Heart left ventricle (tissue), 16 donors: ENCODE results near the gene RHBDF1. TPM values are rescaled to one million over a fixed set of nuclear protein-coding genes. Genes with fewer than 3 reads are reported as not detected.
A peak's percentile ranks its signal among the peaks of the same experiment; 100 is the strongest.
"Not testable (repeated sequence)": the region's sequence is repeated elsewhere in the genome, so short reads cannot be mapped to it uniquely, and the experiment has no call there.

Source experiments
- ATAC-seq, 4 donors: fragments of 200-7000 bp; cut with Tn5 transposase; one replicate each; pipeline ENCODE4 v1.9.1; 2020 to 2022; ENCODE audit warnings: moderate library complexity in 4 of 4, mild to moderate bottlenecking in 3 of 4, moderate number of reproducible peaks in 1 of 4
- DNase-seq, 5 donors: peaks; one replicate each; pipeline ENCODE4 v3.0.0-alpha.2; 2020
- H3K27ac ChIP-seq, 12 donors: fragments of 200-600 bp; sonication (generic) in 4 of 12; one replicate each; pipeline versions ENCODE4 v1.5.0 to v1.8.0; 2016 to 2022; ENCODE audit warnings: mild to moderate bottlenecking in 2 of 12
- H3K27me3 ChIP-seq, 9 donors: fragments of 200-600 bp; sonication (generic) in 2 of 9; one replicate each; pipeline versions ENCODE4 v1.5.1 to v1.8.0; 2016 to 2022; ENCODE audit warnings: mild to moderate bottlenecking in 3 of 9
- H3K36me3 ChIP-seq, 9 donors: fragments of 200-600 bp; sonication (generic) in 2 of 9; one replicate each; pipeline versions ENCODE4 v1.5.0 to v1.8.0; 2018 to 2022; ENCODE audit warnings: mild to moderate bottlenecking in 2 of 9
- H3K4me1 ChIP-seq, 12 donors: fragments of 200-600 bp; sonication (generic) in 4 of 12; one replicate each; pipeline versions ENCODE4 v1.5.0 to v1.8.0; 2016 to 2022; ENCODE audit warnings: mild to moderate bottlenecking in 3 of 12
- H3K4me3 ChIP-seq, 12 donors: fragments of 200-600 bp; sonication (generic) in 4 of 12; one replicate each; pipeline versions ENCODE4 v1.5.0 to v1.8.0; 2017 to 2022; ENCODE audit warnings: mild to moderate bottlenecking in 9 of 12, moderate library complexity in 4 of 12
- H3K9me3 ChIP-seq, 12 donors: fragments of 200-600 bp; sonication (generic) in 4 of 12; one replicate each; pipeline versions ENCODE4 v1.5.0 to v1.8.0; 2016 to 2022; ENCODE audit warnings: mild to moderate bottlenecking in 1 of 12
- POLR2A ChIP-seq, 2 donors: fragments of 450-650 bp; IDR thresholded peaks; one replicate each; pipeline ENCODE4 v1.6.1; 2017; ENCODE audit warnings: antibody characterized with exemption in 2 of 2, mild to moderate bottlenecking in 2 of 2, moderate library complexity in 2 of 2
- WGBS, 4 donors: extraction: QIAGEN DNeasy Blood & Tissue Kit in 2 of 4; methylation state at CpG; one replicate each; pipeline versions ENCODE4 v1.1.5 to v1.1.7; 2013 to 2018; 5-methylcytosine and 5-hydroxymethylcytosine counted together
- intact Hi-C, 10 donors: fragments of 100-400 bp; cut with DNase I; formaldehyde crosslinking; loops; one replicate each; pipeline versions ENCODE4 v1.11.1 to v1.14.2; 2022
- polyA plus RNA-seq, 2 donors: library from polyadenylated mRNA; stranded (reverse); fragments of 200-250 nt; gene quantifications; one replicate each; pipeline ENCODE4 v1.2.3, GENCODE V29; 2013
- total RNA-seq, 9 donors: library from RNA; depleted of rRNA in 2 of 9; stranded (reverse); fragments of >200 nt in 2 of 9; fragmentation: NEBNext Ultra II Directional in 3 of 9; extraction: Animal tissue kit (Norgen Biotek cat#: 25700) in 3 of 9; gene quantifications; one replicate each; pipeline versions ENCODE4 v1.1.0 to v1.2.4, GENCODE V29; 2016 to 2023
- TF ChIP-seq, protein P1 (sequence below), 12 donors: fragments of 200-600 bp; sonication (generic) in 4 of 12; IDR thresholded peaks; one replicate each; pipeline versions ENCODE4 v1.5.0 to v1.8.0; 2018 to 2022; ENCODE audit warnings: antibody characterized with exemption in 12 of 12, mild to moderate bottlenecking in 5 of 12
- donor health status: ischemic (EF 13 %, LVEDD 7.1; RV severe dilation, severe dysfunction).
- donor health status: healthy with polysubstance abuse.
- donor health status: DM: no; HTN: yes; CAD: no.
- donor health status: DM: no; HTN: no; CAD: no.
- donor health status: ischemic (EF 25% LVEDD 6.9; RV normal size, moderate dysfunction).
- donor health status: ischemic (EF 25% LVEDD 5.7; RV mildly dilated, moderate dysfunction).
- donor health status: healthy.
- donor health status: DM: yes; HTN: yes; CAD: no.
- donor health status: ischemic (EF 35%, LVEDD 5.7; RV mildly dilated, moderate dysfunction).
- donor health status: nonischemic (EF 11% LVEDD 7.7; RV severe dilation, severe dysfunction).
- donor health status: DM: yes; HTN: yes; CAD: no.
- donor health status: PGD.
- donor health status: ischemic (EF 29% LVEDD 5.4; RV normal size, mild dysfunction).
- donor health status: nonischemic (EF 23%, LVEDD 6.1; RV moderate dilation, normal function).

RHBDF1 gene
- total and polyA plus RNA-seq, 11 donors, result 17.4 to 45.8 (median 23.9) TPM

DNA sequence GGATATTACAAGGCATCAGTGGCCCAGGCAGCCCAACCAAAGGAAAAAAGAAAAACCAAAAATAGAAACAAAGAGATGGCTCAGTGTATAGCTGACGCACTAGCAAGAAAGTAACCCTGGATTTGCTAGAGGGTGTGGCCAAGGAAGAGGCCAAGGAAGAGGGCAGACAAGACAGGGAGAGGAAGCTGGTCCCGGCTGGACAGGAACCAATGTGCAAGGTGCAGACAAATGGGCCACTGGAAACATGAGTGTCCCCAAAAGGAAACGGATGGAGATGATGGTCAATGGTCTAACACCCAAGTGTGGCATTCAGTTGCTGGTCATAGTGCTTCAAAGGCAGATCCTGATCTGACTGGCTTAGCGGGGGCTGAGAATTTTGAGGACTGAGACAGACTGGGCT is 29.7 kb downstream of the RHBDF1 start:
- no peak for TF ChIP-seq POLR2A (IDR thresholded peaks at IDR 0.05)
- TF ChIP-seq, protein P1, sequence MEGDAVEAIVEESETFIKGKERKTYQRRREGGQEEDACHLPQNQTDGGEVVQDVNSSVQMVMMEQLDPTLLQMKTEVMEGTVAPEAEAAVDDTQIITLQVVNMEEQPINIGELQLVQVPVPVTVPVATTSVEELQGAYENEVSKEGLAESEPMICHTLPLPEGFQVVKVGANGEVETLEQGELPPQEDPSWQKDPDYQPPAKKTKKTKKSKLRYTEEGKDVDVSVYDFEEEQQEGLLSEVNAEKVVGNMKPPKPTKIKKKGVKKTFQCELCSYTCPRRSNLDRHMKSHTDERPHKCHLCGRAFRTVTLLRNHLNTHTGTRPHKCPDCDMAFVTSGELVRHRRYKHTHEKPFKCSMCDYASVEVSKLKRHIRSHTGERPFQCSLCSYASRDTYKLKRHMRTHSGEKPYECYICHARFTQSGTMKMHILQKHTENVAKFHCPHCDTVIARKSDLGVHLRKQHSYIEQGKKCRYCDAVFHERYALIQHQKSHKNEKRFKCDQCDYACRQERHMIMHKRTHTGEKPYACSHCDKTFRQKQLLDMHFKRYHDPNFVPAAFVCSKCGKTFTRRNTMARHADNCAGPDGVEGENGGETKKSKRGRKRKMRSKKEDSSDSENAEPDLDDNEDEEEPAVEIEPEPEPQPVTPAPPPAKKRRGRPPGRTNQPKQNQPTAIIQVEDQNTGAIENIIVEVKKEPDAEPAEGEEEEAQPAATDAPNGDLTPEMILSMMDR (IDR thresholded peaks at IDR 0.05), result no peak
- no peak overlapping the region for H3K27ac ChIP-seq
- no peak overlapping the region for H3K4me3 ChIP-seq
- H3K9me3 ChIP-seq, result no peaks in the 10 kb centered on the region
- intact Hi-C loops, result no loop called here
- 80 to 86% (median 82%) methylated on average over 4 of the region's 4 CpGs for WGBS, 4 donors
- DNase-seq, result peak in 1 of 5 donors; percentile 17
- ATAC-seq, result no peak
- no peaks in the 10 kb centered on the region for H3K27me3 ChIP-seq
- peaks cover 0 to 6% (median 0%) of the 10 kb centered on the region in 12 donors for H3K4me1 ChIP-seq
- H3K36me3 ChIP-seq, result peaks cover 0 to 33% (median 25%) of the 10 kb centered on the region in 9 donors

DNA sequence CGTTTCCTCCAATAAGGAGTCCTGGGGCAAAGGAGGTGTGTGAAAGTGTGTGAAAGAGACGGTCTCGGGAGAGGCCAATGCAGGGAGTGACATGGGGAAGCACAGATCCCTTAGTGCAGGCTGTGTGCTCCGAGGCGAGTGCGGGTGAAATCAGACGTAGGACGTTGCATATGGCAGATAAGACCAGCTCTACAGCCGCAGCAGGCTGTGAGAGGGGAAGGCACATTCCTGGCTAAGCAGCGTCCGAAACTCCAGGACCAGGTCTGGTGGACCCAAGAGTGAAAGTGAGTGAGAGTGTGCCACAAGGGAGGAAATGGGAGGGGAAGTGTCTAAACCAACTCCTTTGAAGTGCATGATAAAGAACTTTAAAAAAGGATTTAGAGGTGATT is 30.4 kb downstream of the RHBDF1 start:
- Histone ChIP-seq H3K4me3 (peak overlapping the region in 9 of 12 donors; percentile 2 to 58 (median 40)), H3K9me3 (no peaks in the 10 kb centered on the region), H3K27me3 (no peaks in the 10 kb centered on the region), H3K4me1 (peaks cover 0 to 6% (median 0%) of the 10 kb centered on the region in 12 donors), H3K27ac (no peak overlapping the region), H3K36me3 (peaks cover 0 to 28% (median 21%) of the 10 kb centered on the region in 9 donors)
- TF ChIP-seq, protein P1 (IDR thresholded peaks at IDR 0.05), result no peak
- TF ChIP-seq POLR2A (IDR thresholded peaks at IDR 0.05), result no peak
- intact Hi-C loops, result no loop called here
- ATAC-seq (peak in 1 of 4 donors; percentile 7), DNase-seq (peak in 1 of 5 donors; percentile 47)
- WGBS, 4 donors, result 77 to 82% (median 79%) methylated on average over 11 of the region's 11 CpGs

DNA sequence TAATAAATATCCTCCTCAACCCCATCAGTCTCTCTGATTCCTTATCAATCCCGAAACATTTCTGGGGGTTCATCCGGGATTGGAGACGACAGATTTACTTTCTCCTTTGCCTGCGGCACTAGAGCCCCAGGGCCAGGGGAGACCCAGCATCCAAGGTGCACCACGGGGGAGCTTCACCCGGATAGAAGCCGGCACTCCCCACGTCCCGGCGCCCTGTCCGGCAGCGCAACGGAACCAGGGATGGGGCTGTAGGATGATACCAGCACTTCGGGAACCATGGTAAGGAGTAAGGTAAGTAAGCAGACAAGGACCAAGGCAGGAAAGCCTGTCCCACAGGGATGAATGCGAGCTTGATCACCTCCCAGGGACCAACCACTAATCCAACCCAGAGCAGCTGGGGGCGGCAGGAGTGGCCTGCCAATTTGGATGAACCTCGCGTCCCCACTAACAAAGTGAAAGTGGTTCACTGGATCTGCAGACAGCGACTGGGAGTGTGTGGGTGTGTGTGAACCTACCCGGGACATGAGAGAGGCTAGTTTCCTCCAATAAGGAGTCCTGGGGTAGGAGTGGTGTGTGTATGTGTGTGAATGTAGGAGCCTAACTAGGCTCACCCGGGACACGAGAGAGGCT is 30.9 kb downstream of the RHBDF1 start:
- no peaks in the 10 kb centered on the region for H3K9me3 ChIP-seq
- peaks cover 0 to 6% (median 0%) of the 10 kb centered on the region in 12 donors for H3K4me1 ChIP-seq
- peak overlapping the region in 1 of 12 donors; percentile 14 for H3K27ac ChIP-seq
- H3K4me3 ChIP-seq, result peak overlapping the region in 9 of 12 donors; percentile 2 to 58 (median 40)
- H3K36me3 ChIP-seq, result peaks cover 0 to 23% (median 16%) of the 10 kb centered on the region in 9 donors
- 83 to 89% (median 86%) methylated on average over 21 to 22 of the region's 22 CpGs for WGBS, 4 donors
- peak in 3 of 4 donors; percentile 66 to 84 (median 72) for ATAC-seq
- intact Hi-C loops, result no loop called here
- H3K27me3 ChIP-seq, result no peaks in the 10 kb centered on the region
- DNase-seq, result peak in 1 of 5 donors; percentile 53
- no peak for TF ChIP-seq POLR2A (IDR thresholded peaks at IDR 0.05)
- TF ChIP-seq, protein P1 (IDR thresholded peaks at IDR 0.05), result no peak

DNA sequence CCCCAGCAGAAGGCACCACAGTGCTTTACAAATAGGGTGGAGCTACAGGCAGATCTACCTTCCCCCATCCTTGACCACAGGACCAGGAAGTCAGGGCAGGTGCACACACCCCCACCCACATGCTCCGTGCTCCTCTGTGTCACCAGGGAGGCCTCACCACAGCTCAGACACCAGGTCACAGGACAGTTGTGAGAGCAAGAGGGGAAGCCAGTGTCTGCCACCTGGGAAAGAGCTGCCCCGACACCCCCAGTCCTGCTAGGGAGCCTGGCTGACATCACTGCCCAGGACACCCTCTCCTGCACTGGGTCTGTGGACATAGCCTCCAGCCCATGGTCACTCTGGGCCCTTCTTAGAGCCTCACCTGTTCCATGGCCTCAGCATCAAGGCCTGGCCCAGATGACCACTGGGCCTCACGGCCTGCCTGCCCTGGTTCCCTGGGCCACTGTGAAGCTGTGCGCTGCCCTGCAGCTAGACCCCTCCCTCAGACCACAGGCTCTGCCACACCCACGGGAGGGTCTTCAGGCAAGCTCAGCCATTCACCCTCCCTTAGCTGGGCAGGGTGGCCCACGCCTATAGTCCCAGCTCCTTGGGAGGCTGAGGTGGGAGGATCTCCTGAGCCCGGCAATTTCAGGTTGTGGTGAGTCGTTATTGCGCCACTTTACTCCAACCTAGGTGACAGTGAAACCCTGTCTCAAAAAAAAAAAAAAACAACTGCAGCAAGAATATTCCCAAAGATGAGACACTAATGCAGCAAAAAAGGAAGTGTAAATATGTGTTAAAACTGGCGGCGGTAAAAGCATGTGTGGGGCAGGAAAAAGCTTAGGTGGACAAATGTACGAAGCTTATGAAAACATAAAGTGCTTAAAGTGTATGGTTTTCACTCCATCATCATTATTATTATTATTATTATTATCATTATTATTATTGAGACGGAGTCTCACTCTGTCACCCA is 33.2 kb downstream of the RHBDF1 start:
- Histone ChIP-seq H3K4me3 (no peak overlapping the region), H3K9me3 (no peaks in the 10 kb centered on the region), H3K27me3 (no peaks in the 10 kb centered on the region), H3K36me3 (no peaks in the 10 kb centered on the region), H3K4me1 (peaks cover 0 to 19% (median 0%) of the 10 kb centered on the region in 12 donors), H3K27ac (no peak overlapping the region)
- DNase-seq (peak in 1 of 5 donors; percentile 49), ATAC-seq (peak in 1 of 4 donors; percentile 16)
- 86 to 91% (median 89%) methylated on average over 10 to 13 of the region's 13 CpGs for WGBS, 4 donors
- intact Hi-C loops, result no loop called here
- TF ChIP-seq, protein P1 (IDR thresholded peaks at IDR 0.05), result no peak
- no peak for TF ChIP-seq POLR2A (IDR thresholded peaks at IDR 0.05)

DNA sequence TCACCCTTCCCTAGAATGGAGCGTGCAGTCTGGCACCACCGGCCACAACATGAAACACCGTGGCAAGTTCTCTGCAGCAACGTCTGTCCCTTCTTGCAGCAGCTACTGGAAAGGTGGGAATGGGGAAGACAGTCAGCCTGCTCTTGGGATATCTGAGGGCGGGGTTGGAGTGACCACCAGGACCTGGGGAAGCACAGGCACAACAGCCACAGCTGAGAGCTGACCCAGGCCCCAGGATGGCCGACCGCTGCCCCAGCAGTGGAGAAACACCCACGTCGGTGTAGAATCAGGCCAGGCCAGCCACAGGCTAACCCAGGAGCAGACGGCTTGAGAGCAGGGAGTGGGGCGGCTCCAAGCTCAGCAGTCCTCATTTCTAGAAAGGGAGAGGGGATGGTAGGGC is 34.2 kb downstream of the RHBDF1 start:
- H3K9me3 ChIP-seq, ATAC-seq, H3K27me3 ChIP-seq, H3K36me3 ChIP-seq, intact Hi-C loops, H3K27ac ChIP-seq, H3K4me3 ChIP-seq: not testable (repeated sequence)
- peaks cover 0 to 19% (median 0%) of the 10 kb centered on the region in 12 donors for H3K4me1 ChIP-seq
- 79 to 97% (median 94%) methylated on average over 11 of the region's 11 CpGs for WGBS, 4 donors
- peak in 1 of 5 donors; percentile 57 for DNase-seq
